Smooth muscle cell (in vitro differentiated cells): ENCODE data around the gene DNAJC4. TPM values are rescaled to one million over a fixed set of nuclear protein-coding genes. Genes with fewer than 3 reads are reported as not detected.

Experiments
- DNase-seq: peaks from one replicate; lab custom pipeline; 2025; ENCODE audit not compliant: unreplicated experiment; lab: John Stamatoyannopoulos, UW
- H2AFZ ChIP-seq: fragments of 200-600 bp; sonication (generic); 2 replicates; pipeline ENCODE4 v1.6.0; 2016; ENCODE audit warnings: antibody characterized with exemption, low read depth, mild to moderate bottlenecking
- H3F3A ChIP-seq: fragments of 200-600 bp; sonication (generic); 2 replicates; pipeline ENCODE4 v1.6.0; 2017; ENCODE audit warnings: antibody characterized with exemption, low read depth
- H3K27ac ChIP-seq: fragments of 200-600 bp; sonication (generic); 2 replicates; pipeline ENCODE4 v1.5.1; 2016; ENCODE audit warnings: low read depth, mild to moderate bottlenecking
- H3K27me3 ChIP-seq: fragments of 200-600 bp; sonication (generic); 2 replicates; pipeline ENCODE4 v1.6.1; 2016; ENCODE audit warnings: low read depth, mild to moderate bottlenecking
- H3K36me3 ChIP-seq: fragments of 200-600 bp; sonication (generic); 2 replicates; pipeline ENCODE4 v1.5.1; 2016; ENCODE audit warnings: low read depth
- H3K4me1 ChIP-seq: fragments of 200-600 bp; sonication (generic); 2 replicates; pipeline ENCODE4 v1.5.1; 2016; ENCODE audit warnings: low read depth
- H3K4me2 ChIP-seq: fragments of 200-600 bp; sonication (generic); 2 replicates; pipeline ENCODE4 v1.6.0; 2016; ENCODE audit warnings: mild to moderate bottlenecking
- H3K4me3 ChIP-seq: fragments of 200-600 bp; sonication (generic); 2 replicates; pipeline ENCODE4 v1.5.1; 2016; ENCODE audit warnings: mild to moderate bottlenecking
- H3K79me2 ChIP-seq: fragments of 200-600 bp; sonication (generic); 2 replicates; pipeline ENCODE4 v1.6.0; 2016; ENCODE audit warnings: low read depth, mild to moderate bottlenecking
- H3K9ac ChIP-seq: fragments of 200-600 bp; sonication (generic); 2 replicates; pipeline ENCODE4 v1.6.0; 2016; ENCODE audit warnings: low read depth
- H3K9me3 ChIP-seq: fragments of 200-600 bp; sonication (generic); replicated peaks from 2 replicates; pipeline ENCODE4 v1.5.1; 2016; ENCODE audit warnings: low read depth
- H4K20me1 ChIP-seq: fragments of 200-600 bp; sonication (generic); 2 replicates; pipeline ENCODE4 v1.6.0; 2016; ENCODE audit warnings: low read depth
- CTCF ChIP-seq: fragments of 200-600 bp; sonication (generic); IDR thresholded peaks from 2 replicates; pipeline ENCODE4 v1.5.1; 2017; ENCODE audit warnings: borderline replicate concordance, mild to moderate bottlenecking, antibody characterized with exemption; ENCODE audit not compliant: insufficient read depth, poor library complexity, severe bottlenecking
- whole genome bisulfite sequencing: methylation state at CpG from one replicate; pipeline ENCODE4 v1.1.7; 2016; ENCODE audit warnings: low lambda C conversion rate; 5-methylcytosine and 5-hydroxymethylcytosine counted together
- polyA plus RNA-seq: library from polyadenylated mRNA; unstranded; fragments of >200 nt; fragmentation: Nextera tagmentation; extraction: Ambion mirVana; gene quantifications from 2 replicates; pipeline ENCODE4 v1.2.1, GENCODE V29; 2016
- total RNA-seq: library from RNA; depleted of rRNA; stranded (reverse); fragments of >200 nt; gene quantifications from 2 replicates; pipeline ENCODE4 v1.2.3, GENCODE V29; 2014

The DNAJC4 gene
- total and polyA plus RNA-seq, 2 experiments from 2014 or later, result 14.5 to 78.5 TPM

- Histone ChIP-seq H3K27me3 (no peaks in the 10 kb centered on the region), H3K4me2 (no peak overlapping the region), H3K9me3 (no peaks in the 10 kb centered on the region), H3K36me3 (no peaks in the 10 kb centered on the region), H4K20me1 (peaks cover 30% of the 10 kb centered on the region), H3K4me3 (no peak overlapping the region), H3F3A (no peaks in the 10 kb centered on the region), H2AFZ (no peak overlapping the region), H3K4me1 (peaks cover 4% of the 10 kb centered on the region), H3K79me2 (peaks cover 8% of the 10 kb centered on the region), H3K9ac (no peak overlapping the region), H3K27ac (no peak overlapping the region)
- TF ChIP-seq CTCF, result no peak
- 97% methylated on average over 30 of the region's 35 CpGs for WGBS
- DNase-seq, result no peak
Measured at GRCh38 chr11:64255135-64256128, 25.1 kb downstream of the DNAJC4 start.

GRCh38 chr11:64256300-64256699 is 26.0 kb downstream of the DNAJC4 start:
- TF ChIP-seq CTCF, result no peak
- no peaks in the 10 kb centered on the region for H3K9me3 ChIP-seq
- no peaks in the 10 kb centered on the region for H3F3A ChIP-seq
- no peaks in the 10 kb centered on the region for H3K27me3 ChIP-seq
- no peaks in the 10 kb centered on the region for H3K36me3 ChIP-seq
- H3K9ac ChIP-seq, result no peak overlapping the region
- peaks cover 30% of the 10 kb centered on the region for H4K20me1 ChIP-seq
- no peak for DNase-seq
- H2AFZ ChIP-seq, result no peak overlapping the region
- no peak overlapping the region for H3K4me3 ChIP-seq
- peaks cover 8% of the 10 kb centered on the region for H3K79me2 ChIP-seq
- no peaks in the 10 kb centered on the region for H3K4me1 ChIP-seq
- WGBS, result 96% methylated on average over 15 of the region's 15 CpGs
- no peak overlapping the region for H3K27ac ChIP-seq
- no peak overlapping the region for H3K4me2 ChIP-seq

- DNase-seq, result no peak
- 92% methylated on average over 21 of the region's 24 CpGs for WGBS
Measured at GRCh38 chr11:64258356-64258755, 28.0 kb downstream of the DNAJC4 start.

More at GRCh38 chr11:64258356-64258755, 28.0 kb downstream of the DNAJC4 start:
- Histone ChIP-seq H3K79me2 (no peaks in the 10 kb centered on the region), H3K9me3 (no peaks in the 10 kb centered on the region), H3K27me3 (no peaks in the 10 kb centered on the region), H3F3A (no peaks in the 10 kb centered on the region), H3K4me3 (no peak overlapping the region), H3K27ac (no peak overlapping the region), H3K9ac (no peak overlapping the region), H3K4me2 (no peak overlapping the region), H2AFZ (no peak overlapping the region), H3K36me3 (no peaks in the 10 kb centered on the region), H3K4me1 (no peaks in the 10 kb centered on the region), H4K20me1 (peaks cover 20% of the 10 kb centered on the region)
- TF ChIP-seq CTCF, result no peak
